Measurements from ENCODE around the gene CCDC7.

DNA sequence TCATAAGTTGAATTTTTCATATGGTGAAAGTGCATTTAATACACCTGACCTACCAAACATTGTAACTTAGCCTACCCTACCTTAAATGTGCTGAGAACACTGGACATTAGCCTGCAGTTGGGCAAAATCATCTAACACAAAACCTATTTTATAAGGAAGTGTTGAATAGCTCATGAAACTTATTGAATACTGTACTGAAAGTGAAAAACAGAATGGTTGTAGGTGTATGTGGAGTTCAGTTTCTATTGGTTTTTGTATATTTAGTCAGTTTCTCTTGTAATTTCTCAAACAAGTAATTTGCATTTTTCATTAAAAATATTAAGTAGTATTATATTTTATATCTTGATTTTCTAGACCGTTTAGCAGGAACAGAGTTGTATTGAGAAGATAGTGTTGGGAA is 15.3 kb downstream of the CCDC7 start:
- TF ChIP-seq POLR2A (IDR thresholded peaks at IDR 0.05) (no peak), EP300 (IDR thresholded peaks at IDR 0.05) (no peak), POLR2AphosphoS5 (IDR thresholded peaks at IDR 0.05) (no peak)
- TF ChIP-seq, protein P1, sequence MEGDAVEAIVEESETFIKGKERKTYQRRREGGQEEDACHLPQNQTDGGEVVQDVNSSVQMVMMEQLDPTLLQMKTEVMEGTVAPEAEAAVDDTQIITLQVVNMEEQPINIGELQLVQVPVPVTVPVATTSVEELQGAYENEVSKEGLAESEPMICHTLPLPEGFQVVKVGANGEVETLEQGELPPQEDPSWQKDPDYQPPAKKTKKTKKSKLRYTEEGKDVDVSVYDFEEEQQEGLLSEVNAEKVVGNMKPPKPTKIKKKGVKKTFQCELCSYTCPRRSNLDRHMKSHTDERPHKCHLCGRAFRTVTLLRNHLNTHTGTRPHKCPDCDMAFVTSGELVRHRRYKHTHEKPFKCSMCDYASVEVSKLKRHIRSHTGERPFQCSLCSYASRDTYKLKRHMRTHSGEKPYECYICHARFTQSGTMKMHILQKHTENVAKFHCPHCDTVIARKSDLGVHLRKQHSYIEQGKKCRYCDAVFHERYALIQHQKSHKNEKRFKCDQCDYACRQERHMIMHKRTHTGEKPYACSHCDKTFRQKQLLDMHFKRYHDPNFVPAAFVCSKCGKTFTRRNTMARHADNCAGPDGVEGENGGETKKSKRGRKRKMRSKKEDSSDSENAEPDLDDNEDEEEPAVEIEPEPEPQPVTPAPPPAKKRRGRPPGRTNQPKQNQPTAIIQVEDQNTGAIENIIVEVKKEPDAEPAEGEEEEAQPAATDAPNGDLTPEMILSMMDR (IDR thresholded peaks at IDR 0.05): no peak
